ENCODE measurements around the gene KRTAP4-8.
"Not testable (repeated sequence)": the region's sequence is repeated elsewhere in the genome, so short reads cannot be mapped to it uniquely, and the experiment has no call there.

GRCh38 chr17:41088760-41089352 is 9.1 kb downstream of the KRTAP4-8 start:
- not testable (repeated sequence) for TF ChIP-seq GABPB1 (CRISPR knock-in tag; IDR thresholded peaks at IDR 0.05); CTCF (IDR thresholded peaks at IDR 0.05); SP1 (CRISPR knock-in tag; conservative IDR thresholded peaks at IDR 0.05)
- TF ChIP-seq, protein P1, sequence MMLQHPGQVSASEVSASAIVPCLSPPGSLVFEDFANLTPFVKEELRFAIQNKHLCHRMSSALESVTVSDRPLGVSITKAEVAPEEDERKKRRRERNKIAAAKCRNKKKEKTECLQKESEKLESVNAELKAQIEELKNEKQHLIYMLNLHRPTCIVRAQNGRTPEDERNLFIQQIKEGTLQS (CRISPR knock-in tag; conservative IDR thresholded peaks at IDR 0.05) = not testable (repeated sequence)
